Uterus (tissue), 2 donors: ENCODE measurements around the gene SHB.

ENCODE experiments used
- CTCF ChIP-seq, 4 experiments: fragments of 200-600 bp in 2 of 4; fragments of 450-650 bp in 2 of 4; sonication (generic) in 2 of 4; IDR thresholded peaks; one replicate each; pipeline ENCODE4 v1.5.1; 2016 to 2019; ENCODE audit warnings: antibody characterized with exemption in 4 of 4, mild to moderate bottlenecking in 2 of 4, moderate library complexity in 1 of 4
- POLR2A ChIP-seq, 2 donors: fragments of 450-650 bp; IDR thresholded peaks; one replicate each; pipeline ENCODE4 v1.6.1; 2016; ENCODE audit warnings: antibody characterized with exemption in 2 of 2, mild to moderate bottlenecking in 1 of 2, moderate library complexity in 1 of 2

GRCh38 chr9:38110476-38110875 lies 41.4 kb upstream of the SHB start:
- TF ChIP-seq CTCF (IDR thresholded peaks at IDR 0.05) (no peak), POLR2A (IDR thresholded peaks at IDR 0.05) (no peak)
